Left cardiac atrium (tissue), 4 donors: ENCODE results near the gene LDB3. TPM values are rescaled to one million over a fixed set of nuclear protein-coding genes. Genes with fewer than 3 reads are reported as not detected.

Experiments used
- ATAC-seq, 2 donors: fragments of 200-7000 bp; cut with Tn5 transposase; one replicate each; pipeline ENCODE4 v1.9.1; 2020; ENCODE audit warnings: mild to moderate bottlenecking in 2 of 2, moderate library complexity in 2 of 2
- DNase-seq: peaks from one replicate; pipeline ENCODE4 v3.0.0-alpha.2; 2020
- intact Hi-C, 2 donors: fragments of 100-400 bp; cut with DNase I; formaldehyde crosslinking; loops; one replicate each; pipeline versions ENCODE4 v1.14.1 to v1.15.1; 2022 to 2023
- total RNA-seq, 2 donors: library from RNA; stranded (reverse); fragmentation: NEBNext Ultra II Directional; extraction: Animal tissue kit (Norgen Biotek cat#: 25700); gene quantifications; one replicate each; pipeline ENCODE4 v1.2.1, GENCODE V29; 2021
- donor health status: DM: no; HTN: yes; CAD: no.
- donor health status: DM: no; HTN: yes; CAD: no; lungs with severe emphysema.
- donor health status: DM: yes; HTN: yes; CAD: no.
- donor health status: Dilated cardiomyopathy.

Gene LDB3
- total RNA-seq, 2 donors from 2014 or later: 585 to 779 TPM

DNA sequence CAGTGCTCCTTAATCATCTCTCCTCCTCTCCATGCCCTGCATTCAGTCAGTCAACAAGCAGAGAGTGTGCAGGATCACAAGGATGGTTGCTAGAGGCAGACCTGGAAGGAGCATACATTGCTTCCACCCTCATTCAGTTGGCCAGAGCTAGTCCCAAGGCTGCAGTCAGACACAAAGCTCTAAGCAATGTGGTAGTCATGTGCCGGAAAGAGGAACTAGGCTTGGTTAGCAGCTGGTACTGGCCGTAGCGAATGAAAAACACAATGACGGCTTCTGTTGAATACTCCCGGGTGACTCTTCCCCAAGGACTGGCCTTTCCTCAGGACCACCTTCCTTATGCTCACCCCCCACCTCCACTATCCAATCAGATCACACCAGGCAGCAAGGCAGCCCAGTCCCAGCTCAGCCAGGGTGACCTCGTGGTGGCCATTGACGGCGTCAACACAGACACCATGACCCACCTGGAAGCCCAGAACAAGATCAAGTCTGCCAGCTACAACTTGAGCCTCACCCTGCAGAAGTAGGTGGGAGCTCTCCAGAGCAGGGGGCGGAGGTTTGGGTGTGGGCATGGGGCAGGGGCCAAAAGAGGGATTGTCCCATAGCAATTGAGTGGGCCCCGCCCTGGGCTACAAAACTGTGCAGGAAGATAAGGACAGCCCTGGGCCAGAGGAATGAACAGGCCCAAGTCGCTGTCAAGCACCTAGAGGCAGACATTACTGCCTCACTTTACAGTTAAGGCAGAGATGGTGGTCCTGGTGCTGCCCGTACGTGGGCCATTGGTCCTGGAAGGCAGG lies 10.9 kb downstream of the LDB3 start:
- ATAC-seq (no peak), DNase-seq (no peak)
- intact Hi-C loops: no loop called here

DNA sequence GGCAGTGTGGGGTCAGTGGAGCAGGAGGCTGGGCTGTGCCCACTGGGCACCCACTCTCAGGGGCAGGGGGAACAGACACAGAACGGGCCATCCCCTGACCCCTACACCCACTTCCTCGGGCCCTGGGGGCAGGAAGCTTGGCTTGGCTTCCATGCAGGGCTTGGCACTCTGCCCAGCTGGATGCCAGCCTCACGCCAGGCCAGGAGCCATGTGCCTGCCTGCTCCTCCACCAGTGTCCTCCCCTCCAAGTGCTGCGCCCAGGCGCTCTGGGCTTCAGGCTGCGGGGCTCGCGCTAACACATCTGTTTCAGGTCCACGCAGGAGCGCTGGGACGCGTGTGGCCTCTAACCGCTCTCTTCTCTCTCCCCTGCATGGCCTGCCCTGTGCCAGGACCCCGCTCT lies 12.7 kb downstream of the LDB3 start:
- DNase-seq: peak; percentile 60
- intact Hi-C loops: no loop called here
- ATAC-seq: peak; percentile 35 to 52

DNA sequence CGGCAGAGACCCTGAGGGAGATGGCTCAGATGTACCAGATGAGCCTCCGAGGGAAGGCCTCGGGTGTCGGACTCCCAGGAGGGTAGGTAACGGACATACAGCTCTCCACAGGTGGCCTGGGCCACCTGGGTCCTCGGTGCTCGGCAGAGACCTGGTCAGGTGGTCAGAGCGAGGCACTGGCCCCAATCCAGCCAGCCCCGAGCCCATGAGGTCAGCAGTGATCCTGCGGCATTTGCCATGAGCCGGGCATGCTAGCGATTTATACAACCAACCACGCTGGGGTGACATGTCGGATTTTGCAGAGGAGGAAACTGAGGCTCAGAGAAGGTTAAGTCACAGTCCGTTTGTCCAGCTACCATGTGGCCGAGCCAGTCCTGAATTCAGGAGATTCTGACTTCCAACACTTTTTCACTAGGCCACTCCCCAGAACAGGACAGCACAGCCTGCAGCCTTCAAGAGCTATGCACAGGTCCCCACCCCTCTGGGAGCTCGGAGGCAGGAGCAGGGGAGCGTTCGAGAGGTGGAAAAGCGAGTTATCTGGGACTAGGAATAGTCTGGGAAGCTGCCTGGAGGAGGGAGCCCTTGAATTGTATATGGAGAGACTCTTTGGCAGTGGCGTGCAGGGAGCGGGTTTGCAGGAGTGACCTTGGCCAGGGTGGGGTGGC lies 13.5 kb downstream of the LDB3 start:
- intact Hi-C loops: no loop called here

DNA sequence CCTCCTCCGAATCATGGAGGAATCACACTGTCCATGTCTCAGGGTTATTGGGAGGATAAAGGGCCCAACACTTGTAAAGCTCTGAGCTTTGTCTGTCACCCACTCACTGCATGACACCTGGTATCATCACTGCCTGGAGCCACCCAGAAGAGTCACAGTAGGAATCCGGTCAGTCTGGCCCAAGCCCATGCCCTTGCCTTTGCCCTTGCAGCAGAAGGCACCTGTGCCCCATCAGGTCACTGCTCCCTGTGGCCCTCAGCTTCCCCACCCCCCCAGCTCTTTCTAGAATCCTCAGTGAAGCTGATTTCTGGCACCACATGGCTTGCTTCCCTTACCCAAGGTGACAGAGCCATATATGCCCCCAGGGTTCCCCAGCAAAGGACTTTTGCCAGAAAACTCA lies 14.4 kb downstream of the LDB3 start:
- intact Hi-C loops: no loop called here
- DNase-seq (no peak), ATAC-seq (peak; percentile 5 to 10)

More for the DNA sequence above, 13.5 kb downstream of the LDB3 start:
- ATAC-seq: no peak
- DNase-seq: no peak

DNA sequence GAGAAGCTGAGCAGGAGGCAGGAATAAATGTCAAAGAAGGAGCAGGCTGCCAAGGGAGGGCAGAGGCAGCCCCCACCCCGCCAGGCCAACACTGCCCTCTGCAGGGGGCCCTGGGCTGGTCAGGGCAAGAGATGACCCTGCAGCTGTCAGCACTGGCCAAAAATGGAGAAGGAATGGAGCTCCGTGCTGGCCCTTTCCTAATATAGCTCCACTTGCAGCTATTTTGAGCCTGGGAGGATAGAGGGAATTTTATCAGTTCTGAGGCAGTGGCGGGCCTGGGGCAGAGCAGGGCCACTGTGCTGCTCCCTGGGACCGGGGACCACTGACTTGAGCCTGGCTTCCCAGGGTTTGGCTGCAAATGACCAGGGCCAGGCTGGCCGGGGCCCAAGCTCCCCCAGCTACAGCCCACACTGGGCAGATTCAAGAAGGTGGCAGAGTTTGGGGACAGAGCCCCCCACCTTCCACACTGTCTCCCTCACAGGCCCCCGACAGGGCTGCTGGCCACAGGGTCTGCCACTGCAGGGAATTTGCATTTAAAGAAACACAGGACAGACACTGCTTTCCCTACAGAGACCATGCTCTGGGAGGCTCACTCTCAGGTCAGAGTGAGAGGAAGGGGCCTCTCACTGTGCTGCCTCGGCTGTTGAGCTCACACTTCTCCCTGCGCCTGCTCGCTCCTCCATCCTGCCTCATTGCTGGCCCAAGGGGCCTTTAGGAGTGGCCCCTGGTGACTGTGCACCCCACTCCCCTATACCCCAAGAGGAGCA lies 16.2 kb downstream of the LDB3 start:
- DNase-seq (peak; percentile 59), ATAC-seq (peak; percentile 57 to 62)
- intact Hi-C loops: loop anchor here in 1 of 2 donors (5.0 kb wide), 1 partner anchor 213 kb away; no protein-coding TSS in a partner anchor

DNA sequence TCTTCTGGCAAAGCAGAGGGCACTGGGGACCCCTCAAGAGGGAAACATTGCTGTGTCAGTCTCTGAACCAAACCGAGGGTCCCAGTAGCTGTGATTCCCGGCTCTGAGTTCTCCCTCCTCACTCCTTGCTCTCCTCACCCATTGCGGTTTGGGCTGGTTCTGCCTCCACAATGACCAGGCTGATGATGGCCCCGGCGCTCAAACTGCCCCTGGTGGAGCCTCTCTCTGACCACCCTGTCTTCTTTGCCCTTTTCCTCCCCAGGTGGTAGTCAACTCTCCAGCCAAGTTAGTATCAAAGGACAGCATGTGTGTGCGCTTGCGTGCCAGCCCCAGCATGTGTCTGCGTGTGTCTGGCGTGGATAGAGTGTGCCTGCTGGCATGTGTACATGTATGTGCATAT lies 17.1 kb downstream of the LDB3 start:
- intact Hi-C loops: loop anchor here in 1 of 2 donors (5.0 kb wide), 1 partner anchor 212 kb away; no protein-coding TSS in a partner anchor
- no peak for DNase-seq
- ATAC-seq: no peak

DNA sequence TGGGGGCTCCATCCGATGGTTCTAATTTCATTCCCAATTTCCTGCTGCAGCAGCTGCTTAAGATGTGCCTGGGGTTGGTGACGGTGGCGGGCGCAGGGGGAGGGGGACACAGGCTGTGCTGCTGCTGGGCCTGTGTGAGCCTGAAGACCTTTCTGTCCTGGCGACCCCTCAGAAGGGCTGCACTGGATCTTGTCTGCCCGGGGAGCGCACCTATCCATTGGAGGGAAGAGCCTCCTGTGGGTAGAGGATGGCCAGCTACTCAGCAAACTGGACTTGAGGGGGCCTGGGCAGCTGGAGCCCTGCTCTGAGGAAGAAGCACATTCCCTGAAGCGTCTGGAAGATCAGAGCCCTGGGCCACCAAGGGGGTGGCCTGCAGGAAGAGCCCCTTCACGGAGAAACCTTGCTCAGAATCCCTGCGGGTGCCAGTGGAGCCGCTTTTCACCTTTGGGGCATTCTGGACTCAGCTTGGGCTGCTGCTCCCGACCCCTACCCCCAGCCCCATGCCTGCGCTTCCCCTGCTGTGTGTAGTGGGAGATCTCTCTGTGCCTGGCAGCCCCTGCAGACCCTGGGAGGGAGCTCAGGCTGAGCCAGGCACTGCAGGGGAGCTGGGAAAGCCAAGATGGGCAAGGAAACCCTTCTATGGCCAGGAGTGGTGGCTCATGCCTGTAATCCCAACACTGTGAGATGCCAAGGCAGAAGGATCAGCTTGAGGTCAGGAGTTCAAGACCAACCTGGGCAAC lies 17.8 kb downstream of the LDB3 start:
- ATAC-seq (no peak), DNase-seq (no peak)
- intact Hi-C loops: loop anchor here in 1 of 2 donors (5.0 kb wide), 1 partner anchor 211 kb away; no protein-coding TSS in a partner anchor

DNA sequence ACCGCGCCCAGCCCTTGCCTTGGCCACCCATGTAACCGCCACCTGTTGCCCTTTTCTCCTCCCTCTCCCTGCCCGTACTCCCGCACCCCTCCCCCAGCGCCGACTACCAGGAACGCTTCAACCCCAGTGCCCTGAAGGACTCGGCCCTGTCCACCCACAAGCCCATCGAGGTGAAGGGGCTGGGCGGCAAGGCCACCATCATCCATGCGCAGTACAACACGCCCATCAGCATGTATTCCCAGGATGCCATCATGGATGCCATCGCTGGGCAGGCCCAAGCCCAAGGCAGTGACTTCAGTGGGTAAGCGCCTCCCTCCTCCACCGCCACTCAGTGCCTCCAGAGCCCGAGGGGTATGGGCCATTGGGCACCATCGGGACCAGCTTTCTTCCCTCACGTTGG lies 18.7 kb downstream of the LDB3 start:
- DNase-seq (no peak), ATAC-seq (no peak)
- intact Hi-C loops: loop anchor here in 1 of 2 donors (5.0 kb wide), 1 partner anchor 210 kb away; no protein-coding TSS in a partner anchor

DNA sequence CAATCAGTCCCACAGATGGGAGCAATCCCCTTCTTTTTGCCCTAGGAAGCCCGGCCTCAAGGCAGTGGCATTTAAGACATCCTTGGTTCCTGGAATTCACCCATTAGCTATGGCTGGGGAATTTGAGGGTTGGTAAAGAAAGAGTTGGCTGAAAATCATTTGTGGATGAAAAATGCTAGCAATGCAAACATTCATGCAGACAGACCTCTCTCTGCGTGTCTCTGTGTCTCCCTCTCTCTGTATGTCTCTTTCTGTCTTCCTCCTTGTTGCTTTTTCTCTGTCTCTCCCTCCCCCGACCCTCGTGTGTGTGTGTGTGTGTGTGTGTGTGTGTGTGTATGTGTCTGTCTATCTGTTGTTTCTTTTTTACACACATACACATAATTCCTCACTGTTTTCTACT lies 19.4 kb downstream of the LDB3 start:
- intact Hi-C loops: loop anchor here in 1 of 2 donors (5.0 kb wide), 1 partner anchor 210 kb away; no protein-coding TSS in a partner anchor
- DNase-seq: no peak
- no peak for ATAC-seq

DNA sequence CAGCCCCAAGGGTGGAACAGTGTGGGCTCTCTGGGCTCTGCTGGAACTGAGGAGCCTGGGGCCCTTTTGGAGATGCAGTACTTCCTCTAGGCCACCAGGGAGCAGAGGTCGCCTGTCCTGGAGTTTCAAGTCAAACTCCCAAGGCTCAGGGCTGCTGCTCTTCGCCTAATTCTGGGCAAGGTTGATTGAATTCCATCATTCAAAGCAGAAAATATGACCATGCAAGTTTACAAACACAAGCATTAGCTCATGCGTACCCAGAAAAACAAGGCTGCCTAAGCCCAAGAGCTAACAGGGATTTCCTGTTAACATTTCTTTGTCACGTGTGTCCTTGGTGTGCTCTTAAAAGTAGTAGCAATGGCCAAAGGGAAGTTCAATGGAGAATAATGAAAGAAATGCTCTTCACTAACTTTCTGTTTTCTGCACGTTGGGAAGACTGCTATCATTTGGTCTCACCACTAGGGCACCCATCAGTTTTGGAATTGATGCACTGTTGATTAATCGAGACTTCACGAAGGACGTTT lies 20.1 kb downstream of the LDB3 start:
- ATAC-seq (peak; percentile 7 to 8), DNase-seq (peak; percentile 67)
- intact Hi-C loops: loop anchor here in 1 of 2 donors (5.0 kb wide), 1 partner anchor 209 kb away; no protein-coding TSS in a partner anchor

DNA sequence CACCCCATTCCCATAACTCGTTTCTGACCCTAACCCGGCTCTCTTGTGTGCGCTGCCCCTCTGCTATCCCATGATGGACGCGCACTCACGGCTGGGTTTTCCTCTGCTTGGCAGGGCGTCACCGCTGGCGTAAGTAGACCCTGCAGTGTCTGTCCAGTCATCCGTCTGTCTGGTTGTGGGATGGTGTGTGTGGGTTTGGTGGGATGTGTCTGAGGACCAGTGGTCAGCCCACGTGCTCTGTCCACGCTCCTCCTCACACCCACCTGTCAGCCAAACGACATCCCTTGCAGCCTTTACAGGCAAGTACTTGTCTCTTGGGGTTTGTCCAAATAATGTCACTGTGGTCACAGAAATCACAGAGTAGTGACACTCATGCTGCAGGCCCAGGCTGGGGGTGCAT lies 20.8 kb downstream of the LDB3 start:
- intact Hi-C loops: loop anchor here in 1 of 2 donors (5.0 kb wide), 1 partner anchor 208 kb away; no protein-coding TSS in a partner anchor
- ATAC-seq: no peak
- DNase-seq: no peak

DNA sequence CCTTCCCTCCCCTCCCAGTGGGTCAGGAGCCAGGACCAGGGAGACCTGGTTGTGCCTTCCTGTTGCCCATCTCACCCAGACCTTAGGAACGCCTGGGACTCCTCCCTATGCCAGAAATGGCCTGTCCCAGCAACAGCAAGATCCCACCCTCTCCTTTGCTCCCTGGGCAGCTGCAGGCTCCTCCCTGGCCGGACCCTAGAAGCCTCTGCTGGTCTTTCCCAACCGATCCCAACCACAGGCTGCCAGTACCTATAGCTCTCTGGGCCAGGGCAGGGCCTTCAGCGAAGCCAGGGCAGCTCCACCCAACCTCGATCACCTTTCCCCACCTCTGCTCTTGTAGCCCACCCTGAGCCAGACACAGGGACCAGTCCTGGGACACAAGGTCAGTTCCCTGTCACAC lies 21.9 kb downstream of the LDB3 start:
- intact Hi-C loops: no loop called here
- ATAC-seq: peak; percentile 1 to 3
- no peak for DNase-seq

DNA sequence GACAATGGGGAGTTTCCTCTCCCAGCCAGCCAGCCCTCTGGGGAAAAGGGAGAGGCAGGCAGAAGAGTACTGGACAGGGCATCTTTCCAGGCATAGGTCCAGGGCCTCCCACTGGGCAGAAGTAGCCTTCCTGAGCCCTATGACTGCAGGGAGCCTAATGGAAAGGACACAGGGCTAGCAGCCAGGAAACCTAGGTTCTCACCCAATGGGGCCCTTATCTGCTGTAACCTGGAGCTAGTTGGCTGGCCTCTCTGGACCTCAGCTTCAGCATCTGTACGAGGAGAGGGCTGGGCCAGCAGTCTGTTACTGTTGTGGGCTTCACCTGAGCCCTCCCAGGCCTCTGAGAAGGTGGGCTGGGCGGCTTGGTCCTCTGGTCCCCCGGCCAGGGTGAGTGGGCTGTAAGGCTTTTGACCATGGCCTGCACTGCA lies 22.4 kb downstream of the LDB3 start:
- DNase-seq (no peak), ATAC-seq (peak; percentile 13 to 14)

DNA sequence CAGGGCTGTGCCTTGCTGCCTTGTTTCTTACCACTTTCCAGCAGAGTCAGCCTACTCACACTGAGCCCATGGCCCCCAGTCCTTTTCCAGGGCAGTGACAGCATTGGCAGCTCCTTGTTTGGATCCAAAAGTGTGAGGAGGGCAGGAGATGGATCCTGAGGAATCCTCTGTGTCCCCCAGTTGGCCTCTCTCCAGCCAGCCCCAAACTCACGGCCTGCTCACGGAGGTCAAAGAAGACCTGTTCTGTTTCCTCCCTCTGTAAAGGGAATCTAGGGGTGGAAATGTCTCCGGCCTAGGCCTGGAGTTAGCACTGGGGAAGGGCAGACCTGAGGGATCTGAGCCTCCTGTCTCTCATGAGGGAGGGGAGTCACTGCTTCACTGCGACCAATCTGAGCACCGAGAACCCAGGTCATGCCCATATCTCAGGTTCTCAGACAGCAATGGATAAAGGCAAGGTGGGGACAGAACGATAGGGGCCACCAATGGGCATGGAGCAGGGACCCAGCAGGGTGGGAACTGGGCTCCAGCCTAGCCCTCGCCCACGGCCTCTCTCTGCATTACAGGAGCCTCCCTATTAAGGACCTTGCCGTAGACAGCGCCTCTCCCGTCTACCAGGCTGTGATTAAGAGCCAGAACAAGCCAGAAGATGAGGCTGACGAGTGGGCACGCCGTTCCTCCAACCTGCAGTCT lies 23.2 kb downstream of the LDB3 start:
- DNase-seq (no peak), ATAC-seq (peak; percentile 5 to 8)
- intact Hi-C loops: no loop called here

More for the DNA sequence above, 22.4 kb downstream of the LDB3 start:
- intact Hi-C loops: no loop called here

DNA sequence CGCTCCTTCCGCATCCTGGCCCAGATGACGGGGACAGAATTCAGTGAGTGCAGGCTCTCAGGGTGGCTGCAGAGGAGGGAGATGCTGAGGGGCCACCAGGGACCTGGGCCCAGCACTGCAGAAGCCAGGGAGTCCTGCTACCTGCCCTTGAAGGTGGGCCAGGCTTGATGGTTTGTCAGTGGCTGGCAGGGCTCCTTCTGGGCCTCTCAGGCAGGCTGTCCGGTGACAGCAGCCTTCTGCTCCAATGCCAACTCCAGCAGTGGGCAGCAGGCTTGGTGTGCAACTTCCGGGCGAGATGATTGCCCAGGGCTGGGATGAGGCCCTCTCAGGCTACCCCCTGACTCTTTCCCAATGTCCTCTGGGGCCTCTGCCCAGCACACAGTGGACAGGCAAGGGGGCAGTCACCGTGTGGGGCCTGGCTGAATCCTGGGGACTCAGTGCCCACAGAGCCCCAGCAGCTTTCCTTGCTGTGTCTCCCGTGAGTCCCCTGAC lies 23.8 kb downstream of the LDB3 start:
- ATAC-seq (peak; percentile 3 to 11), DNase-seq (no peak)
- intact Hi-C loops: no loop called here

DNA sequence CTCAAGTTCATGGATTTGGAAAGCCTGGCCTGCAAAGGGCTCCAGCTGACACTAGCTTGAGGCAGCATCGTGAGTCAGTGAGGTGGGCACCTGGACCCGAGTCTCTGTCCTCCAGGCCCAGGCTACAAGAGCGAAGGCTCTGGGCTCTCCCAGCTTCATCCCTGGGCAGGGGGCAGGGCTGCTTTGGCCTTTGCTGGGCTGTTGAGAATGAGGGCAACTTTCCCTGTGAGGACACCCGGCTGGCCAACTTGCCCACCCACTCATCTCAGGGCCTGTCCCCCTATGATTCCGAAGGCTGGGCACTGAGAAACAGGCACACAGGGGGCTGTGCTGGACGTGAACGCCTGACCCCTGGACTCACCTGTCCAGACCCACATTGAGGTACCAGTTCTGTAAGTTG lies 24.4 kb downstream of the LDB3 start:
- DNase-seq: no peak
- no peak for ATAC-seq
- intact Hi-C loops: no loop called here

DNA sequence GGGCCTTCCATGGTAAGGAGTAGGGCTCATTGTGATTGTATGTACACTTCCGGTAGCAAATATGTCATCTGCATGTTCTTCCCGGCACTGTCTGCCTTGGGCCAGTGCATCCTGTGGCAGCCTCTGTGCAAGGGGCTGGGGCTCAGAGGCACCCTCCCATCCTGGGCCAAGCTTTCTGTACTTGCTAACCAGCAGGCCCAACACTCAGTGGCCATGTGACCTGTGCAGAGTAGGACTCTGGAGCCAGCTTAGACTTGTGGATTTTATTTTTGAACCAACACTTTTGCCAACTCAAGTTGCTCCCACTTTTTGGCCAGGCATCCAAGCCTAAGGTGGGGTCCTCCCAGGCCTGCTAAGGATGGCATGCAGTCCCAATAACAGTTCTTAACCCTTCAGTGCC lies 25.0 kb downstream of the LDB3 start:
- ATAC-seq: no peak
- intact Hi-C loops: no loop called here

More for the DNA sequence above, 25.0 kb downstream of the LDB3 start:
- DNase-seq: no peak
